GM12875 (cell line): ENCODE data around the gene HDAC4.

Experiments
- H3K4me3 ChIP-seq: one replicate; pipeline ENCODE4 v1.5.1; 2011; ENCODE audit warnings: low read depth, low read length, control low read depth
- CTCF ChIP-seq: IDR thresholded peaks from 2 replicates; pipeline ENCODE4 v1.5.1; 2011; ENCODE audit warnings: low read depth, mild to moderate bottlenecking, control low read depth, inconsistent platforms, low read length, moderate library complexity, borderline replicate concordance; ENCODE audit not compliant: insufficient read depth

Gene HDAC4

GRCh38 chr2:239377591-239377990, 23.2 kb downstream of the HDAC4 start:
- no peak overlapping the region for H3K4me3 ChIP-seq
- no peak for TF ChIP-seq CTCF

GRCh38 chr2:239376942-239377531, 23.8 kb downstream of the HDAC4 start:
- no peak for TF ChIP-seq CTCF
- H3K4me3 ChIP-seq, result no peak overlapping the region

- no peak for TF ChIP-seq CTCF
- H3K4me3 ChIP-seq, result no peak overlapping the region
Measured at GRCh38 chr2:239376351-239376750, 24.5 kb downstream of the HDAC4 start.

GRCh38 chr2:239375278-239376061, 25.4 kb downstream of the HDAC4 start:
- TF ChIP-seq CTCF, result no peak

GRCh38 chr2:239374896-239375277, 25.9 kb downstream of the HDAC4 start:
- no peak for TF ChIP-seq CTCF
- H3K4me3 ChIP-seq, result no peak overlapping the region

More at GRCh38 chr2:239375278-239376061, 25.4 kb downstream of the HDAC4 start:
- no peak overlapping the region for H3K4me3 ChIP-seq

GRCh38 chr2:239372835-239373234, 28.0 kb downstream of the HDAC4 start:
- TF ChIP-seq CTCF, result no peak
- no peak overlapping the region for H3K4me3 ChIP-seq
